Immature natural killer cell (primary cell): ENCODE data around the gene FAP. TPM values are rescaled to one million over a fixed set of nuclear protein-coding genes. Genes with fewer than 3 reads are reported as not detected.

Source experiments
- DNase-seq, 3 donors: peaks; one replicate each; pipeline ENCODE4 v3.0.0; 2022; ENCODE audit warnings: mixed read lengths in 1 of 3
- H3K27ac Mint-ChIP-seq, 6 donors: one replicate each; pipeline ENCODE4 v1.8.0; 2020; ENCODE audit warnings: mixed read lengths in 6 of 6, mild to moderate bottlenecking in 5 of 6, inconsistent platforms in 4 of 6, moderate library complexity in 3 of 6
- H3K27me3 Mint-ChIP-seq, 3 donors: one replicate each; pipeline ENCODE4 v1.8.0; 2020 to 2021; ENCODE audit warnings: low read depth in 3 of 3, mild to moderate bottlenecking in 3 of 3, mixed read lengths in 3 of 3, moderate library complexity in 3 of 3, inconsistent platforms in 1 of 3
- H3K36me3 Mint-ChIP-seq, 3 donors: one replicate each; pipeline ENCODE4 v1.8.0; 2020; ENCODE audit warnings: mixed read lengths in 3 of 3, inconsistent platforms in 2 of 3, mild to moderate bottlenecking in 2 of 3
- H3K4me1 Mint-ChIP-seq, 2 donors: one replicate each; pipeline ENCODE4 v1.8.0; 2020; ENCODE audit warnings: inconsistent platforms in 2 of 2, mild to moderate bottlenecking in 2 of 2, mixed read lengths in 2 of 2, moderate library complexity in 1 of 2
- H3K4me3 Mint-ChIP-seq, 5 donors: one replicate each; pipeline ENCODE4 v1.8.0; 2020; ENCODE audit warnings: mild to moderate bottlenecking in 5 of 5, mixed read lengths in 5 of 5, inconsistent platforms in 3 of 5, moderate library complexity in 3 of 5
- H3K9me3 Mint-ChIP-seq, 6 donors: one replicate each; pipeline ENCODE4 v1.8.0; 2020; ENCODE audit warnings: mild to moderate bottlenecking in 6 of 6, mixed read lengths in 6 of 6, inconsistent platforms in 4 of 6, moderate library complexity in 3 of 6
- polyA plus RNA-seq, 3 donors: library from polyadenylated mRNA; unstranded; fragments of 300-500 nt; fragmentation: Illumina TruSeq; gene quantifications; one replicate each; pipeline ENCODE4 v1.2.3, GENCODE V29; 2021

Gene FAP
- polyA plus RNA-seq, 3 donors from 2014 or later: not detected

GRCh38 chr2:162256591-162256991 lies 13.3 kb upstream of the FAP start:
- Mint-ChIP-seq H3K27me3 (peaks cover 2 to 4% (median 2%) of the 10 kb centered on the region in 3 donors), H3K27ac (no peak overlapping the region)

GRCh38 chr2:162254236-162254871 lies 11.1 kb upstream of the FAP start:
- Mint-ChIP-seq H3K9me3 (peaks cover 0 to 2% (median 0%) of the 10 kb centered on the region in 6 donors), H3K27me3 (peaks cover 2 to 4% (median 2%) of the 10 kb centered on the region in 3 donors), H3K27ac (no peak overlapping the region), H3K4me3 (no peak overlapping the region), H3K4me1 (no peaks in the 10 kb centered on the region), H3K36me3 (no peaks in the 10 kb centered on the region)
- no peak for DNase-seq

More at GRCh38 chr2:162256591-162256991, 13.3 kb upstream of the FAP start:
- Mint-ChIP-seq H3K36me3 (no peaks in the 10 kb centered on the region), H3K4me1 (peaks cover 11 to 15% of the 10 kb centered on the region in 2 donors), H3K9me3 (peaks cover 0 to 2% (median 0%) of the 10 kb centered on the region in 6 donors), H3K4me3 (no peak overlapping the region)
- DNase-seq: no peak

GRCh38 chr2:162253435-162253834 lies 10.2 kb upstream of the FAP start:
- H3K27ac Mint-ChIP-seq: no peak overlapping the region

GRCh38 chr2:162252153-162252552 lies 8.9 kb upstream of the FAP start:
- Mint-ChIP-seq H3K27ac (no peak overlapping the region), H3K4me3 (no peak overlapping the region), H3K4me1 (no peaks in the 10 kb centered on the region), H3K9me3 (peaks cover 0 to 2% (median 0%) of the 10 kb centered on the region in 6 donors), H3K36me3 (no peaks in the 10 kb centered on the region), H3K27me3 (no peaks in the 10 kb centered on the region)
- no peak for DNase-seq

More at GRCh38 chr2:162253435-162253834, 10.2 kb upstream of the FAP start:
- no peaks in the 10 kb centered on the region for H3K36me3 Mint-ChIP-seq
- H3K27me3 Mint-ChIP-seq: peaks cover 0 to 4% (median 2%) of the 10 kb centered on the region in 3 donors
- peaks cover 0 to 2% (median 0%) of the 10 kb centered on the region in 6 donors for H3K9me3 Mint-ChIP-seq
- H3K4me3 Mint-ChIP-seq: no peak overlapping the region
- DNase-seq: no peak
- H3K4me1 Mint-ChIP-seq: no peaks in the 10 kb centered on the region

GRCh38 chr2:162245781-162246180 lies 2.5 kb upstream of the FAP start:
- Mint-ChIP-seq H3K9me3 (no peaks in the 10 kb centered on the region), H3K27ac (no peak overlapping the region), H3K36me3 (no peaks in the 10 kb centered on the region), H3K27me3 (peaks cover 0 to 7% (median 0%) of the 10 kb centered on the region in 3 donors), H3K4me1 (no peaks in the 10 kb centered on the region), H3K4me3 (no peak overlapping the region)
- no peak for DNase-seq

- Mint-ChIP-seq H3K4me1 (no peaks in the 10 kb centered on the region), H3K4me3 (no peak overlapping the region), H3K27ac (no peak overlapping the region), H3K27me3 (peaks cover 0 to 9% (median 0%) of the 10 kb centered on the region in 3 donors), H3K9me3 (no peaks in the 10 kb centered on the region), H3K36me3 (no peaks in the 10 kb centered on the region)
- no peak for DNase-seq
These were observed 1.8 kb upstream of the FAP start for GRCh38 chr2:162245061-162245460.

- no peaks in the 10 kb centered on the region for H3K9me3 Mint-ChIP-seq
- no peak overlapping the region for H3K4me3 Mint-ChIP-seq
- H3K27me3 Mint-ChIP-seq: peaks cover 0 to 9% (median 0%) of the 10 kb centered on the region in 3 donors
- no peaks in the 10 kb centered on the region for H3K36me3 Mint-ChIP-seq
- no peak overlapping the region for H3K27ac Mint-ChIP-seq
- DNase-seq: no peak
- H3K4me1 Mint-ChIP-seq: no peaks in the 10 kb centered on the region
These were observed 1.3 kb upstream of the FAP start for GRCh38 chr2:162244541-162245031.

GRCh38 chr2:162243715-162244114 lies 470 bp upstream of the FAP start:
- peaks cover 0 to 9% (median 2%) of the 10 kb centered on the region in 3 donors for H3K27me3 Mint-ChIP-seq

GRCh38 chr2:162242586-162243280 lies 512 bp downstream of the FAP start:
- no peak for DNase-seq
- Mint-ChIP-seq H3K27ac (no peak overlapping the region), H3K27me3 (peaks cover 0 to 9% (median 2%) of the 10 kb centered on the region in 3 donors), H3K4me1 (no peaks in the 10 kb centered on the region), H3K36me3 (no peaks in the 10 kb centered on the region), H3K9me3 (no peaks in the 10 kb centered on the region), H3K4me3 (no peak overlapping the region)

More at GRCh38 chr2:162243715-162244114, 470 bp upstream of the FAP start:
- Mint-ChIP-seq H3K9me3 (no peaks in the 10 kb centered on the region), H3K4me1 (no peaks in the 10 kb centered on the region), H3K27ac (no peak overlapping the region), H3K4me3 (no peak overlapping the region), H3K36me3 (no peaks in the 10 kb centered on the region)
- no peak for DNase-seq

GRCh38 chr2:162241571-162241970 lies 1.7 kb downstream of the FAP start:
- no peaks in the 10 kb centered on the region for H3K36me3 Mint-ChIP-seq
- H3K27me3 Mint-ChIP-seq: peaks cover 0 to 9% (median 2%) of the 10 kb centered on the region in 3 donors
- no peak overlapping the region for H3K4me3 Mint-ChIP-seq
- DNase-seq: no peak
- no peak overlapping the region for H3K27ac Mint-ChIP-seq
- no peaks in the 10 kb centered on the region for H3K9me3 Mint-ChIP-seq
- no peaks in the 10 kb centered on the region for H3K4me1 Mint-ChIP-seq

GRCh38 chr2:162234620-162235462 lies 8.4 kb downstream of the FAP start:
- H3K4me1 Mint-ChIP-seq: no peaks in the 10 kb centered on the region
- DNase-seq: no peak
- peaks cover 4 to 6% (median 5%) of the 10 kb centered on the region in 3 donors for H3K27me3 Mint-ChIP-seq
- H3K36me3 Mint-ChIP-seq: no peaks in the 10 kb centered on the region
- H3K4me3 Mint-ChIP-seq: no peak overlapping the region
- no peak overlapping the region for H3K27ac Mint-ChIP-seq
- H3K9me3 Mint-ChIP-seq: no peaks in the 10 kb centered on the region

GRCh38 chr2:162233197-162233596 lies 10.0 kb downstream of the FAP start:
- H3K27me3 Mint-ChIP-seq: peaks cover 4 to 5% (median 5%) of the 10 kb centered on the region in 3 donors
- H3K27ac Mint-ChIP-seq: no peak overlapping the region
- no peaks in the 10 kb centered on the region for H3K36me3 Mint-ChIP-seq
- DNase-seq: no peak
- H3K4me1 Mint-ChIP-seq: no peaks in the 10 kb centered on the region
- no peaks in the 10 kb centered on the region for H3K9me3 Mint-ChIP-seq
- no peak overlapping the region for H3K4me3 Mint-ChIP-seq

GRCh38 chr2:162232671-162233070 lies 10.6 kb downstream of the FAP start:
- H3K4me1 Mint-ChIP-seq: no peaks in the 10 kb centered on the region
- no peak overlapping the region for H3K4me3 Mint-ChIP-seq
- no peak for DNase-seq
- H3K9me3 Mint-ChIP-seq: no peaks in the 10 kb centered on the region
- H3K36me3 Mint-ChIP-seq: no peaks in the 10 kb centered on the region
- H3K27ac Mint-ChIP-seq: no peak overlapping the region
- H3K27me3 Mint-ChIP-seq: peaks cover 4 to 7% (median 5%) of the 10 kb centered on the region in 3 donors

- no peak overlapping the region for H3K27ac Mint-ChIP-seq
- no peak overlapping the region for H3K4me3 Mint-ChIP-seq
- peaks cover 4 to 7% (median 5%) of the 10 kb centered on the region in 3 donors for H3K27me3 Mint-ChIP-seq
- H3K4me1 Mint-ChIP-seq: no peaks in the 10 kb centered on the region
- H3K36me3 Mint-ChIP-seq: no peaks in the 10 kb centered on the region
- no peaks in the 10 kb centered on the region for H3K9me3 Mint-ChIP-seq
- no peak for DNase-seq
These were observed 11.2 kb downstream of the FAP start for GRCh38 chr2:162232027-162232426.
